Uterus (tissue), 2 donors: Measurements from ENCODE around the gene ZNF616.

Experiments
- CTCF ChIP-seq, 4 experiments: fragments of 200-600 bp in 2 of 4; fragments of 450-650 bp in 2 of 4; sonication (generic) in 2 of 4; IDR thresholded peaks; one replicate each; pipeline ENCODE4 v1.5.1; 2016 to 2019; ENCODE audit warnings: antibody characterized with exemption in 4 of 4, mild to moderate bottlenecking in 2 of 4, moderate library complexity in 1 of 4
- POLR2A ChIP-seq, 2 donors: fragments of 450-650 bp; IDR thresholded peaks; one replicate each; pipeline ENCODE4 v1.6.1; 2016; ENCODE audit warnings: antibody characterized with exemption in 2 of 2, mild to moderate bottlenecking in 1 of 2, moderate library complexity in 1 of 2

DNA sequence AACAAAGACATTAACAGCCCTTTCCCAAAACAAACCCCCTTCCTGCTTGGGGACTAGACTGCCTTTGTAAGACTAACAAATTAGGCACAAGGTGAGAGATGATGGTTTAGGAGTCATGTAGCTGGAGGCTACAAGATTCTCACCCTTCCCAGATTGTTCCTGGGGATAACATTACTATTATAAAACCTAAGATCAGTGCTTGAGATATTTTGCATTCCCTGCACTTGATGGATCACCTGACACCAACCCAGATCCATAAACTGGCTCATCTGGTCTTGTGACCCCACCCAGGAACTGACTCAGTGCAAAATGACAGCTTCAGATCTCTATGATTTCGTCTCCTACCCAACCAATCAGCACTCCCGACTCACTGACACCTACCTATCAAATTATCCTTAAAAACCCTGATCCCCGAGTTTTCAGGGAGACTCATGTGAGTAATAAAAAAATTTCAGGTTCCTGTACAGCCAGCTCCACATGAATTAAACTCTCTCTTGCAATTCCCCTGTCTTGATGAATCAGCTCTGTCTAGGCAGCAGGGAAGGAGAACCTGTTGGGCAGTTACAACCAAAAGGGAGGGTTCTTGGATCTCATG, 2.4 kb upstream of the ZNF616 start:
- TF ChIP-seq CTCF (IDR thresholded peaks at IDR 0.05) (no peak), POLR2A (IDR thresholded peaks at IDR 0.05) (no peak)
